Peyer's patch (tissue), 4 donors: Measurements from ENCODE around the gene KLHL29.

Experiments
- CTCF ChIP-seq, 6 experiments: fragments of 450-650 bp in 4 of 6; fragments of 200-600 bp in 2 of 6; sonication (generic) in 1 of 6; IDR thresholded peaks; one replicate each; pipeline ENCODE4 v1.5.1; 2017 to 2019; ENCODE audit warnings: antibody characterized with exemption in 6 of 6, mild to moderate bottlenecking in 3 of 6, moderate library complexity in 1 of 6
- POLR2A ChIP-seq, 2 donors: fragments of 450-650 bp; IDR thresholded peaks; one replicate each; pipeline ENCODE4 v1.5.1; 2017; ENCODE audit warnings: antibody characterized with exemption in 2 of 2, mild to moderate bottlenecking in 2 of 2, moderate library complexity in 2 of 2

- no peak for TF ChIP-seq CTCF (IDR thresholded peaks at IDR 0.05)
- no peak for TF ChIP-seq POLR2A (IDR thresholded peaks at IDR 0.05)
These were observed 145.9 kb downstream of the KLHL29 start for GRCh38 chr2:23530909-23531276.
